K562 (cell line): Measurements from ENCODE around the gene TIMM44. TPM values are rescaled to one million over a fixed set of nuclear protein-coding genes. Genes with fewer than 3 reads are reported as not detected.

Experiments
- ATAC-seq: fragments of 200-7000 bp; cut with Tn5 transposase; 3 replicates; pipeline ENCODE4 v1.9.1; 2020; ENCODE audit warnings: moderate library complexity
- BruUV-seq: library from RNA; stranded (reverse); fragments of 400-500 nt; replicated peaks from 2 replicates; lab custom pipeline; 2021; lab: Mats Ljungman, UMichigan
- CTCF ChIA-PET: fragments of 300-600 bp; formaldehyde crosslinking; extraction: SDS; loops from one replicate; lab custom pipeline; 2021; ENCODE audit warnings: low intra/inter-chr PET ratio; lab: Yijun Ruan, JAX
- POLR2A ChIA-PET: fragments of 300-600, 350-650 bp; sonication (Branson Sonifier 250); formaldehyde crosslinking; extraction: SDS; loops from one replicate; lab custom pipeline; 2021; ENCODE audit warnings: antibody characterized with exemption, inconsistent platforms; lab: Yijun Ruan, JAX
- DNase-seq, 4 experiments: peaks; one replicate each; pipeline versions ENCODE4 v3.0.0 to v3.0.0-alpha.2; 2011 to 2018; ENCODE audit warnings: low spot score in 3 of 4, mixed read lengths in 3 of 4; ENCODE audit errors: extremely low read depth in 1 of 4
- FAIRE-seq: peaks from 2 replicates; lab custom pipeline; 2011; peaks lifted over from hg19 to GRCh38; lab: Jason Lieb, UNC
- H2AFZ ChIP-seq: 2 replicates; pipeline ENCODE4 v1.6.0; 2011; ENCODE audit warnings: low read depth, low read length, control low read depth, inconsistent platforms
- H3K27ac ChIP-seq: fragments of 200-600 bp; 3 replicates; pipeline ENCODE4 v1.8.0; 2011; ENCODE audit warnings: low read depth, mild to moderate bottlenecking, control low read depth, inconsistent platforms, low read length, moderate library complexity, mixed read lengths; ENCODE audit errors: extremely low read depth
- H3K27me3 ChIP-seq, 2 experiments: fragments of 300-600 bp in 1 of 2; 2 replicates in 1 of 2; 3 replicates in 1 of 2; pipeline versions ENCODE4 v1.6.0 to v1.8.0; 2011; ENCODE audit warnings: inconsistent platforms in 2 of 2, low read length in 2 of 2, mild to moderate bottlenecking in 1 of 2, mixed read lengths in 1 of 2, moderate library complexity in 1 of 2; ENCODE audit not compliant: control insufficient read depth in 2 of 2, insufficient read depth in 2 of 2
- H3K36me3 ChIP-seq: fragments of 300-600 bp; 3 replicates; pipeline ENCODE4 v1.8.0; 2011; ENCODE audit warnings: mild to moderate bottlenecking, low read length, inconsistent platforms; ENCODE audit not compliant: control insufficient read depth, insufficient read depth
- H3K4me1 ChIP-seq, 2 experiments: fragments of 200-600 bp in 1 of 2; replicated peaks in 1 of 2; 2 replicates in 1 of 2; 3 replicates in 1 of 2; pipeline versions ENCODE4 v1.5.1 to v1.8.0; 2011; ENCODE audit warnings: inconsistent platforms in 2 of 2, low read length in 2 of 2, mild to moderate bottlenecking in 1 of 2, mixed read lengths in 1 of 2, moderate library complexity in 1 of 2; ENCODE audit not compliant: control insufficient read depth in 2 of 2, insufficient read depth in 2 of 2
- H3K4me2 ChIP-seq: 2 replicates; pipeline ENCODE4 v1.6.1; 2011; ENCODE audit warnings: low read length, control low read depth, inconsistent platforms, mixed read lengths; ENCODE audit not compliant: insufficient read depth
- H3K4me3 ChIP-seq: fragments of 200-600 bp; sonication (generic), shearing (Covaris generic); 2 replicates; pipeline ENCODE4 v1.5.1; 2016; ENCODE audit warnings: control low read depth, inconsistent platforms
- H3K79me2 ChIP-seq: fragments of 200-600 bp; 3 replicates; pipeline ENCODE4 v1.8.0; 2011; ENCODE audit warnings: low read length, inconsistent platforms; ENCODE audit not compliant: control insufficient read depth, insufficient read depth
- H3K9ac ChIP-seq, 2 experiments: 2 replicates each; pipeline versions ENCODE4 v1.6.0 to v1.6.1; 2011; ENCODE audit warnings: low read depth in 2 of 2, low read length in 2 of 2, control low read depth in 1 of 2, inconsistent platforms in 1 of 2, mild to moderate bottlenecking in 1 of 2, mixed read lengths in 1 of 2; ENCODE audit not compliant: insufficient read depth in 1 of 2
- H3K9me1 ChIP-seq: one replicate; pipeline ENCODE4 v1.6.0; 2011; ENCODE audit warnings: inconsistent platforms, mild to moderate bottlenecking, low read length, moderate library complexity; ENCODE audit not compliant: control insufficient read depth, insufficient read depth
- H3K9me3 ChIP-seq: replicated peaks from 2 replicates; pipeline ENCODE4 v1.5.1; 2011; ENCODE audit warnings: low read depth, low read length, inconsistent platforms; ENCODE audit not compliant: control insufficient read depth, insufficient read depth
- H4K20me1 ChIP-seq: replicated peaks from 2 replicates; pipeline ENCODE4 v1.6.1; 2011; ENCODE audit warnings: low read length, inconsistent platforms, mixed read lengths; ENCODE audit not compliant: control insufficient read depth, insufficient read depth
- HNRNPL ChIP-seq: fragments of 200-400 bp; formaldehyde crosslinking; IDR thresholded peaks from 2 replicates; pipeline ENCODE4 v1.6.1; 2017; ENCODE audit warnings: low read depth, mild to moderate bottlenecking, low read length
- HOXB6 ChIP-seq: fragments of 250-450 bp; sonication (Bioruptor Pico); IDR thresholded peaks from 2 replicates; pipeline ENCODE4 v1.5.1; 2022; ENCODE audit warnings: mild to moderate bottlenecking, borderline replicate concordance
- KLF6 ChIP-seq: fragments of 250-450 bp; sonication (Bioruptor Pico); IDR thresholded peaks from 2 replicates; pipeline ENCODE4 v1.4.0; 2020; ENCODE audit warnings: mild to moderate bottlenecking, moderate library complexity, borderline replicate concordance
- SMARCA5 ChIP-seq: fragments of 450-650 bp; IDR thresholded peaks from 2 replicates; pipeline ENCODE4 v1.6.1; 2016
- SNIP1 ChIP-seq: fragments of 450-650 bp; IDR thresholded peaks from 2 replicates; pipeline ENCODE4 v1.7.1; 2017; ENCODE audit warnings: low read depth, mild to moderate bottlenecking
- ZNF592 ChIP-seq: fragments of 450-650 bp; IDR thresholded peaks from 2 replicates; pipeline ENCODE4 v1.6.1; 2017; ENCODE audit warnings: antibody characterized with exemption, mild to moderate bottlenecking
- WGBS: fragments of 100-300 bp; shearing (Covaris generic); methylation state at CpG from one replicate; pipeline ENCODE4 v1.1.6; 2016; ENCODE audit warnings: low coverage, mixed read lengths; ENCODE audit not compliant: insufficient coverage; ENCODE audit errors: missing lambda C conversion rate; 5-methylcytosine and 5-hydroxymethylcytosine counted together
- in situ Hi-C: fragments of 300-500 bp; cut with MboI; formaldehyde crosslinking; loops from 4 replicates; pipeline ENCODE4 v1.15.0; 2018; ENCODE audit warnings: inconsistent platforms, mixed read lengths
- intact Hi-C: fragments of 100-400 bp; cut with micrococcal nuclease; formaldehyde crosslinking; loops from 2 replicates; pipeline ENCODE4 v1.14.2; 2022
- polyA plus RNA-seq, 8 experiments: library from polyadenylated mRNA; depleted of rRNA in 4 of 8; stranded (reverse) in 5 of 8; unstranded in 3 of 8; fragments of >200 nt; fragmentation: Nextera tagmentation in 2 of 8; fragmentation: Illumina TruSeq in 1 of 8; extraction: Ambion mirVana in 2 of 8; extraction: Trizol in 1 of 8; gene quantifications; 2 replicates each; pipeline versions ENCODE4 v1.2.1 to v1.2.3, GENCODE V29; 2011 to 2014; ENCODE audit warnings: inconsistent platforms in 1 of 8, missing spikeins in 1 of 8
- total RNA-seq, 7 experiments: library from RNA; depleted of rRNA in 6 of 7; stranded (reverse); fragments of >200 nt in 6 of 7; fragmentation: Illumina TruSeq in 2 of 7; extraction: Trizol in 2 of 7; gene quantifications; 2 replicates each; pipeline versions ENCODE4 v1.2.1 to v1.2.3, GENCODE V29; 2011 to 2021; ENCODE audit warnings: low replicate concordance in 1 of 7
- TF ChIP-seq, protein P1 (sequence below): fragments of 450-650 bp; IDR thresholded peaks from 2 replicates; pipeline ENCODE4 v1.7.0; 2016; ENCODE audit warnings: borderline replicate concordance
- TF ChIP-seq, protein P2 (sequence below): sonication (generic); formaldehyde crosslinking; IDR thresholded peaks from 2 replicates; pipeline ENCODE4 v1.8.1; 2023; ENCODE audit warnings: mild to moderate bottlenecking, missing genetic modification reagents

Gene TIMM44
- total and polyA plus RNA-seq, 9 of the 15 experiments (the other 6 are each of a cell fraction or from before 2014, with no cell fraction given) = 10.3 to 231 (median 89.3) TPM

- peak; percentile 86 for TF ChIP-seq ZNF592
- TF ChIP-seq SNIP1 = no peak
Measured at GRCh38 chr19:7925171-7925851, 18.2 kb downstream of the TIMM44 start (continued).

DNA sequence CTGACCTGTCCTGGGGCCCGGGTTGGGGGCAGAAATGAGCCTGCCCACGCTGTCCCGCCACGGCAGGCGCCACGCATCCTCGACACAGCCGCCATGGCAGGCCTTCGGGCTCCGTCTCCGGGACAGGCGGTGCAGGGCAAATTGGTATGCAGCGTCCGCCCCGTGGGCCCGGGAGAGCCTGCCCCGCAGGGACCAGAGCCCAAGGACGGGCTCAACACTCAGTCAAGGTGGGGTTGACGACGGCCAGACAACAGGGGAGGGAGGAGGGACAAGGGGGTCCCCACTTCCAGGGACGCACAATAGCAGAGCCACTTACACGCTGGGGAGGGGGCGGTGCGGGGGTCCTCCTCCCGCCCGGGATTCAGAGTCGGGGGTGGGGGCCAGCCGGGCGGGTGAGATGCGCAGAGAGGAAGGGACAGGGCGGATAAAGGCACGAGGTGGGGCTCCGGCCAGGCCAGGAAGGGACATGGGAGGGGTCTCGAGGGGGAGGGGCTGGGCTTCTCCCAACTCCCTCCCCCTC lies 18.8 kb downstream of the TIMM44 start:
- ATAC-seq = no peak
- H4K20me1 ChIP-seq = peaks cover 31% of the 10 kb centered on the region; the same call in 1 of the 2 replicates
- intact Hi-C loops = loop anchor here (1.0 to 5.0 kb wide), 2 partner anchors 52 to 71 kb away; partner anchors contain the start of gene PRR36
- H3K9me1 ChIP-seq = no peaks in the 10 kb centered on the region
- H3K4me3 ChIP-seq = peak overlapping the region; percentile 48
- no peak overlapping the region for H2AFZ ChIP-seq
- H3K9me3 ChIP-seq = no peaks in the 10 kb centered on the region
- DNase-seq = no peak
- peaks cover 35% of the 10 kb centered on the region; the same call in 1 of the 3 replicates for H3K36me3 ChIP-seq
- in situ Hi-C loops = loop anchor here (5.0 kb wide), 1 partner anchor 72 kb away; no protein-coding TSS in a partner anchor
- peaks cover 3% of the 10 kb centered on the region; the same call in 2 of the 3 replicates for H3K79me2 ChIP-seq
- peak overlapping the region in 1 of 2 experiments; percentile 87; a peak in 2 of 4 replicates for H3K9ac ChIP-seq
- FAIRE-seq = no peak
- WGBS = 76% methylated on average over 12 of the region's 34 CpGs
- H3K27me3 ChIP-seq = no peaks in the 10 kb centered on the region
- CTCF ChIA-PET = interaction anchor here (0.6 to 1.4 kb wide), 3 partner anchors 59 to 697 kb away, joined by 3 to 5 read pairs (median 3); no protein-coding TSS in a partner anchor
- peak overlapping the region; percentile 48; the same call in 1 of the 3 replicates for H3K27ac ChIP-seq
- TF ChIP-seq, protein P1, sequence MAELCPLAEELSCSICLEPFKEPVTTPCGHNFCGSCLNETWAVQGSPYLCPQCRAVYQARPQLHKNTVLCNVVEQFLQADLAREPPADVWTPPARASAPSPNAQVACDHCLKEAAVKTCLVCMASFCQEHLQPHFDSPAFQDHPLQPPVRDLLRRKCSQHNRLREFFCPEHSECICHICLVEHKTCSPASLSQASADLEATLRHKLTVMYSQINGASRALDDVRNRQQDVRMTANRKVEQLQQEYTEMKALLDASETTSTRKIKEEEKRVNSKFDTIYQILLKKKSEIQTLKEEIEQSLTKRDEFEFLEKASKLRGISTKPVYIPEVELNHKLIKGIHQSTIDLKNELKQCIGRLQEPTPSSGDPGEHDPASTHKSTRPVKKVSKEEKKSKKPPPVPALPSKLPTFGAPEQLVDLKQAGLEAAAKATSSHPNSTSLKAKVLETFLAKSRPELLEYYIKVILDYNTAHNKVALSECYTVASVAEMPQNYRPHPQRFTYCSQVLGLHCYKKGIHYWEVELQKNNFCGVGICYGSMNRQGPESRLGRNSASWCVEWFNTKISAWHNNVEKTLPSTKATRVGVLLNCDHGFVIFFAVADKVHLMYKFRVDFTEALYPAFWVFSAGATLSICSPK = no peak
- 0 out of 2 replicates have a peak, but pooled peaks have one; percentile 48 for TF ChIP-seq HNRNPL
- no peak for TF ChIP-seq KLF6
- TF ChIP-seq, protein P2, sequence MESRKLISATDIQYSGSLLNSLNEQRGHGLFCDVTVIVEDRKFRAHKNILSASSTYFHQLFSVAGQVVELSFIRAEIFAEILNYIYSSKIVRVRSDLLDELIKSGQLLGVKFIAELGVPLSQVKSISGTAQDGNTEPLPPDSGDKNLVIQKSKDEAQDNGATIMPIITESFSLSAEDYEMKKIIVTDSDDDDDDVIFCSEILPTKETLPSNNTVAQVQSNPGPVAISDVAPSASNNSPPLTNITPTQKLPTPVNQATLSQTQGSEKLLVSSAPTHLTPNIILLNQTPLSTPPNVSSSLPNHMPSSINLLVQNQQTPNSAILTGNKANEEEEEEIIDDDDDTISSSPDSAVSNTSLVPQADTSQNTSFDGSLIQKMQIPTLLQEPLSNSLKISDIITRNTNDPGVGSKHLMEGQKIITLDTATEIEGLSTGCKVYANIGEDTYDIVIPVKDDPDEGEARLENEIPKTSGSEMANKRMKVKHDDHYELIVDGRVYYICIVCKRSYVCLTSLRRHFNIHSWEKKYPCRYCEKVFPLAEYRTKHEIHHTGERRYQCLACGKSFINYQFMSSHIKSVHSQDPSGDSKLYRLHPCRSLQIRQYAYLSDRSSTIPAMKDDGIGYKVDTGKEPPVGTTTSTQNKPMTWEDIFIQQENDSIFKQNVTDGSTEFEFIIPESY (CRISPR knock-in tag) = 0 out of 2 replicates have a peak, but pooled peaks have one; percentile 44
- TF ChIP-seq HOXB6 = no peak
- TF ChIP-seq SMARCA5 = no peak
- BruUV-seq = no TSS peak
- no peak overlapping the region; the same call in 1 of the 2 replicates for H3K4me2 ChIP-seq
- peaks cover 13 to 85% of the 10 kb centered on the region in 2 experiments for H3K4me1 ChIP-seq
- POLR2A ChIA-PET = no interaction called here
